GM19438 (cell line): ENCODE measurements around the gene TMCC1.
"Not testable (repeated sequence)": the region's sequence is repeated elsewhere in the genome, so short reads cannot be mapped to it uniquely, and the experiment has no call there.

ENCODE experiments used
- ATAC-seq: cut with Tn5 transposase; IDR thresholded peaks from one replicate; pipeline ENCODE4 v1.9.1; 2021; ENCODE audit warnings: low read depth; ENCODE audit not compliant: unreplicated experiment

The TMCC1 gene

GRCh38 chr3:129778871-129779270 is 114.6 kb downstream of the TMCC1 start:
- no peak for ATAC-seq

GRCh38 chr3:129777806-129778205 is 115.7 kb downstream of the TMCC1 start:
- no peak for ATAC-seq

- no peak for ATAC-seq
These were observed 117.6 kb downstream of the TMCC1 start for GRCh38 chr3:129775870-129776269.

GRCh38 chr3:129773691-129774663 is 119.5 kb downstream of the TMCC1 start:
- no peak for ATAC-seq

- ATAC-seq: no peak
These were observed 122.9 kb downstream of the TMCC1 start for GRCh38 chr3:129770604-129771003.

- ATAC-seq: no peak
These were observed 123.9 kb downstream of the TMCC1 start for GRCh38 chr3:129769616-129770015.

DNA sequence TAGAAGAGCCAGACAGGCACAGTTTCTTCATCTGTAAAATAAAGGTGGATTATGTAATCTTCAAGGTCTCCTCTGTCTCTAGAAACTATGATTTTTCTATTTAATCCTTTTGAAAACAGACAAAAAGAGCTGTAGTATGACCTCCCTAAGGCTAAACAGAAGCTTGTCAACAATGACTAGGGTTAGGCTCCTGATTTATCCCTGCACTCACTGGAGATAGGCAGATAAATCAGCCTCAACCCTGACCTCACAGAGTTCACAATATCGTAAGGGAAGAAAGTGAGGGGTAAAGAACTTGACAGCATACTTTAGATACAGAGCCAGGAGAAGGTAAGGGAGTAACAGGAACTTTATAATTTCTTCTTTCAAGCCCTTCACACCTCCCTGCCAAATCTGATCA is 124.8 kb downstream of the TMCC1 start:
- no peak for ATAC-seq

DNA sequence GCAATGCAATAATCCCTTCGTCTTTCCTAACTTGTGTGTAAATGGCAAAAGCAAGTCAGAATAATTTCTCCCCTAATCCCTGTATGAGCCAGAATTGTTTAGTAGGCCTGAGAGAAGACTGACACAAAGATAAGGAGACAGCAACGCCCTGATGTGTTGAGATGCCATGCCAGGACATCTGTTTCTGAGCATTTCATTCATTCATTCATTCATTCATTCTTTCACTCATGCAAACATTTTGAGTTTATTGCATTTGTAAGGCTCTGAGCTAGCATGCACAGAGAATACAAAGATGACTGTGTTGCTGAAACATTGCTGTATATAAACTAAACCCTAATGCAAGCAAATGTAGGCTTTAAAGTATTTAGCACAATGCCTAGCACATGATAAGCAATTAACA is 127.4 kb downstream of the TMCC1 start:
- no peak for ATAC-seq

- no peak for ATAC-seq
These were observed 129.4 kb downstream of the TMCC1 start for GRCh38 chr3:129764090-129764489.

DNA sequence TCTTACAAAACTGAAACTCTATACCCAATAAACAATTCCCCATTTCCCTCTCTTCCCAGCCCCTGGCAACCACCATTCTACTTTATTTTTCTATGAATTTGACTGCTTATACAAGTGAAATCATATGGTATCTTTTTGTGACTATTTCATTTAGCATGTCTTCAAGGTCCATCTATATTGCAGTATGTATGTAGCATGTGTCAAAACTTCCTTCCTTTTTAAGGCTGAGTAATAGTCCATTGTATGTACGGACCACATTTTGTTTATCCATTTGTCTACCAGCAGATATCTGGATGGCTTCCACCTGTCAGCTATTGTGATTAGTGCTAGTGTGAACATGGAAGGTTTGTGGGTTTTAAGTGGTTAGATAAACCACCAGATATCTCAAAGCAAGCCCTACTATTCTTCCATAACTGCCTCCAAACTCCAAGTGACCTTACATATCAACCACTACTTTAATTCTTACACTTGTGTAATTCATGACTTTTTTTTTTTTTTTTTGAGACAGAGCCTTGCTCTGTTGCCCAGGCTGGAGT is 134.7 kb downstream of the TMCC1 start:
- no peak for ATAC-seq

- ATAC-seq: no peak
These were observed 135.2 kb downstream of the TMCC1 start for GRCh38 chr3:129758306-129758705.

- no peak for ATAC-seq
These were observed 136.6 kb downstream of the TMCC1 start for GRCh38 chr3:129756871-129757270.

- ATAC-seq: not testable (repeated sequence)
These were observed 142.4 kb downstream of the TMCC1 start for GRCh38 chr3:129751105-129751504.

- ATAC-seq: no peak
These were observed 143.8 kb downstream of the TMCC1 start for GRCh38 chr3:129749692-129750091.

DNA sequence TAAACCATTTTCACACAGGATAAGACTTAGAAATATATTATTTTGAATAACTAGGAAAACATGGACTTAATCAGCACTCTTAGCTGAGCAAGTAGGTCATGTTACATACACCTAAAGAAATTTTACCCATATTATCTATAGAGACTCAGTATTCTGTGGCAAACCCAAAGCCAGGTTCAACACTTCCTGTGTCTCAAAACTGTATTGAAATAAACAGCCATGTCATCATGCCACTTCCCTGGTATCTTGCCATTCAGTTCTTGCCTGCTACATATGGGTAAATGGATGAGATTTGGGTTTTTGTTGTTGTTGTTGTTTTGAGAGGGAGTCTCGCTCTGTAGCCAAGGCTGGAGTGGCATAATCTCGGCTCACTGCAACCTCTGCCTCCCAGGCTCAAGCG is 145.5 kb downstream of the TMCC1 start:
- ATAC-seq: no peak

DNA sequence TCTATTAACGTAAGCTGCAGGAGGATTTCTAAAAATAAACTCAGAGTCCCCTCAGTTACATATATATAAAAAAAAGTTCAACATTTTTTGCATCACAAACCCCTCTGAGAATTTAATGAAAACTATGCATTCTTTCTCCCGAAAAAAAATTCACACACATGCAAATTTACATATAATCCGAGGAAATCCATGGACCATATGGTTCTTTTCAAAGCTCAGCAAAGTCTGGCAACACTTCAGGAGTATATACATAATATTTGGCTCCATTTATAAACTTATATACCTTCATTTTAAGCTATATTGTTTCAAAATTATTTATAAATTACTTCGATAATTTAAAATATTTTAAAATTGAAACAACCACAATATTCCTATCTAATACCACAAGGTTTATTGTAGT is 146.4 kb downstream of the TMCC1 start:
- no peak for ATAC-seq

DNA sequence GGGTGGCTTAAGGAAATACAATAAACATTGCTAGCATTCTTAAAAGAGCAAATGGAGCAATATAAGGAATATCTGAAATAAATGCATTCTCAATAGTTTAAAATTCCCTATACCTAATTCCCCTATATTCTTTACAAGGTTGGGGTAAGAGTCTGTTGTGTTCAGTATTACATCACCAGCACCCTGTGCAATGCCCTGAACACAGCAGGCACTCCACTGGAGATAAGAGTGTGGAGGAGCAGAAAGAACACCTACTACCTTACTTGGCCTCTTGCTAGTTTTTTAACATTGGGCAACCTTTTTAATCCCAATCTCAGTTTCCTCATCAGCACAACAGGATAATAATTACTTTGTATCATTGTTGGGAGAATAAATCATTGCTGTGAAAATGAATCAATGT is 146.9 kb downstream of the TMCC1 start:
- ATAC-seq: no peak

DNA sequence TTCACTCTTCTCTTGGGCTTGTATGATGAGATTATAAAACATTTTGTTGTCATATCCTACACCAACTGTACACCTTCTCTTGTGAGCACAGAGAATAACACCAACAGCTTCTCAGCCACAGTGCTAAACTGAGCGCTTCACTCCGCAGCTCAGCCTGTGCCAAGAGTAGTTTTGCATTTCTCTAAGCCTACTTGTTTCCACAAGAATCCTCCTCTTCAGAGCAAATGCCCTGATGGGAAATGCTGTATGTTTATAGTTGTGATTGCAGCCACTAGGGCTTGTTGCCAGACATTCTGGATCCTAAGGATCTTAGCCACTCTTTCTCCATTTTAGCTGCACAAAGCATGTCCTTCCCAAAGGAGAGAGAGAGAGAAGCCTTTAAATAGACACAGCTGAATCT is 148.3 kb downstream of the TMCC1 start:
- no peak for ATAC-seq

- no peak for ATAC-seq
These were observed 151.7 kb downstream of the TMCC1 start for GRCh38 chr3:129741794-129742193.

- no peak for ATAC-seq
These were observed 153.4 kb downstream of the TMCC1 start for GRCh38 chr3:129740090-129740489.

DNA sequence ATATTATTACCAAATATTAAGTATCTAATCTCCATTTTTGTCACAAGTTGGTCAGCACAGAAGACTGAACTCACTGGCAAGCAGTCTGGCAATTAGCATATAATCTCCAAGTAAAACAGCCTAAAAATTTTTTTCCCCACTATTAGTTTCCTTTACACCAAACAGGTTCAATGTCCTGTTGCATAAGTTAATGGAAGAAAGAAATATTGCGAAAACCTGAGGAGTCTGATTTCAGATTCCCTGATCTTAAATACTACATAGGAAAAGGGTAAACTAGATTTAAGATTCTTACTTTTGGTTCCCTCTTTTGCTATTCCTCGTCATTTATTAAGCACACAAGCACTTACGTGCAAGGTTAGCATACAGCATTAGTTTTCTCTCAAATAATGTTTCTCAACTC is 153.9 kb downstream of the TMCC1 start:
- no peak for ATAC-seq

DNA sequence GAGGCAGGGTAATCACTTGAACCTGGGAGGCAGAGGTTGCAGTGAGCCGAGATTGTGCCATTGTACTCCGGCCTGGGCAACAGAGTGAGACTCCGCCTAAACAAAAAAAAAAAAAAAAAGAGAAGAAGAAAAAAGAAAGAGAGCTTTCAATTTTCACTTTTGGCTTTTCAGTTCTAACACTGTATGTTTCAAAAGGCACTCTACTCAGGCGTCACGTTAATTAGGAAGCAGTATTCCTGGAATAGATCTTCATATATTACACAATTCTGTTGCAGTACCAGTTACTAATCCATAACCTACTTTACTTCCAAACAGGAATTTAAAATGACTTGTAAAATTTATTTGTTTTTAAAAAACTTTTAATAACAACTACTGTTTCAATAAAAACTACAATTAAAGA is 155.3 kb downstream of the TMCC1 start:
- no peak for ATAC-seq
